ENCODE measurements around the gene PLEKHM3.

PLEKHM3 gene

GRCh38 chr2:208001924-208002323, 23.4 kb downstream of the PLEKHM3 start:
- TF ChIP-seq CREB1 (IDR thresholded peaks at IDR 0.05; ENCODE audit: low read depth): no peak
- TF ChIP-seq TEAD4 (IDR thresholded peaks at IDR 0.05): no peak
- TF ChIP-seq RAD21 (IDR thresholded peaks at IDR 0.05; ENCODE audit: low read depth): no peak
- TF ChIP-seq CEBPB (IDR thresholded peaks at IDR 0.05): no peak
- TF ChIP-seq FOXM1 (IDR thresholded peaks at IDR 0.05; ENCODE audit: borderline replicate concordance, low read depth): no peak
- no peak for TF ChIP-seq YY1 (IDR thresholded peaks at IDR 0.05; ENCODE audit: low read depth)
- TF ChIP-seq EGR1 (IDR thresholded peaks at IDR 0.05): no peak
- TF ChIP-seq REST (IDR thresholded peaks at IDR 0.05; ENCODE audit: low read depth): no peak
- TF ChIP-seq NFIC (IDR thresholded peaks at IDR 0.05): no peak
- TF ChIP-seq MAX (IDR thresholded peaks at IDR 0.05): no peak
- no peak for TF ChIP-seq TAF1 (IDR thresholded peaks at IDR 0.05; ENCODE audit: low read depth)
- no peak for TF ChIP-seq EP300 (IDR thresholded peaks at IDR 0.05; ENCODE audit: borderline replicate concordance)
- TF ChIP-seq ZBTB7A (IDR thresholded peaks at IDR 0.05; ENCODE audit: low read depth): no peak
- no peak for TF ChIP-seq USF1 (IDR thresholded peaks at IDR 0.05)
- TF ChIP-seq TCF12 (IDR thresholded peaks at IDR 0.05; ENCODE audit: low read depth): no peak

GRCh38 chr2:208000701-208001395, 24.5 kb downstream of the PLEKHM3 start:
- TF ChIP-seq CEBPB (IDR thresholded peaks at IDR 0.05) (no peak), REST (IDR thresholded peaks at IDR 0.05; ENCODE audit: low read depth) (no peak), EP300 (IDR thresholded peaks at IDR 0.05; ENCODE audit: borderline replicate concordance) (no peak), TCF12 (IDR thresholded peaks at IDR 0.05; ENCODE audit: low read depth) (no peak), USF1 (IDR thresholded peaks at IDR 0.05) (no peak), CREB1 (IDR thresholded peaks at IDR 0.05; ENCODE audit: low read depth) (no peak), TEAD4 (IDR thresholded peaks at IDR 0.05) (no peak), TAF1 (IDR thresholded peaks at IDR 0.05; ENCODE audit: low read depth) (no peak), FOXM1 (IDR thresholded peaks at IDR 0.05; ENCODE audit: borderline replicate concordance, low read depth) (no peak), MAX (IDR thresholded peaks at IDR 0.05) (no peak), RAD21 (IDR thresholded peaks at IDR 0.05; ENCODE audit: low read depth) (no peak), ZBTB7A (IDR thresholded peaks at IDR 0.05; ENCODE audit: low read depth) (no peak), EGR1 (IDR thresholded peaks at IDR 0.05) (no peak), YY1 (IDR thresholded peaks at IDR 0.05; ENCODE audit: low read depth) (no peak), NFIC (IDR thresholded peaks at IDR 0.05) (no peak)

GRCh38 chr2:207996848-207997247, 28.5 kb downstream of the PLEKHM3 start:
- TF ChIP-seq YY1 (IDR thresholded peaks at IDR 0.05; ENCODE audit: low read depth) (no peak), TCF12 (IDR thresholded peaks at IDR 0.05; ENCODE audit: low read depth) (no peak), USF1 (IDR thresholded peaks at IDR 0.05) (no peak), RAD21 (IDR thresholded peaks at IDR 0.05; ENCODE audit: low read depth) (no peak), TAF1 (IDR thresholded peaks at IDR 0.05; ENCODE audit: low read depth) (no peak), CREB1 (IDR thresholded peaks at IDR 0.05; ENCODE audit: low read depth) (no peak)

- TF ChIP-seq FOXM1 (IDR thresholded peaks at IDR 0.05; ENCODE audit: borderline replicate concordance, low read depth) (no peak), EP300 (IDR thresholded peaks at IDR 0.05; ENCODE audit: borderline replicate concordance) (no peak), EGR1 (IDR thresholded peaks at IDR 0.05) (no peak), ZBTB7A (IDR thresholded peaks at IDR 0.05; ENCODE audit: low read depth) (no peak)
Observed at GRCh38 chr2:207995887-207996286, 29.4 kb downstream of the PLEKHM3 start.

- TF ChIP-seq RAD21 (IDR thresholded peaks at IDR 0.05; ENCODE audit: low read depth) (no peak), TCF12 (IDR thresholded peaks at IDR 0.05; ENCODE audit: low read depth) (no peak), EP300 (IDR thresholded peaks at IDR 0.05; ENCODE audit: borderline replicate concordance) (no peak), REST (IDR thresholded peaks at IDR 0.05; ENCODE audit: low read depth) (no peak), USF1 (IDR thresholded peaks at IDR 0.05) (no peak), ZBTB7A (IDR thresholded peaks at IDR 0.05; ENCODE audit: low read depth) (no peak), FOXM1 (IDR thresholded peaks at IDR 0.05; ENCODE audit: borderline replicate concordance, low read depth) (no peak), TEAD4 (IDR thresholded peaks at IDR 0.05) (no peak), CREB1 (IDR thresholded peaks at IDR 0.05; ENCODE audit: low read depth) (no peak), CEBPB (IDR thresholded peaks at IDR 0.05) (no peak), MAX (IDR thresholded peaks at IDR 0.05) (no peak), TAF1 (IDR thresholded peaks at IDR 0.05; ENCODE audit: low read depth) (no peak), NFIC (IDR thresholded peaks at IDR 0.05) (no peak), EGR1 (IDR thresholded peaks at IDR 0.05) (no peak), YY1 (IDR thresholded peaks at IDR 0.05; ENCODE audit: low read depth) (no peak)
Observed at GRCh38 chr2:207993151-207993763, 32.1 kb downstream of the PLEKHM3 start.
